HCT116 (cell line): ENCODE results near the gene UBR2. TPM values are rescaled to one million over a fixed set of nuclear protein-coding genes. Genes with fewer than 3 reads are reported as not detected.

Source experiments
- ATAC-seq: fragments of 200-7000 bp; cut with Tn5 transposase; 2 replicates; pipeline ENCODE4 v1.9.1; 2020; ENCODE audit warnings: mild to moderate bottlenecking, moderate library complexity
- BruUV-seq: library from RNA; stranded (reverse); fragments of 400-500 nt; replicated peaks from 2 replicates; lab custom pipeline; 2021; lab: Mats Ljungman, UMichigan
- CTCF ChIA-PET: fragments of 300-600 bp; sonication (Branson Sonifier 250); formaldehyde crosslinking; loops from one replicate; lab custom pipeline; 2021; ENCODE audit warnings: antibody characterized with exemption; lab: Charles Lee
- POLR2A ChIA-PET: fragments of 300-600, 350-600 bp; sonication (Branson Sonifier 250); formaldehyde crosslinking; loops from one replicate; lab custom pipeline; 2021; ENCODE audit warnings: antibody characterized with exemption; lab: Charles Lee
- RAD21 ChIA-PET, 2 experiments: fragments of 300-600 bp; sonication (Branson Sonifier 250); formaldehyde crosslinking; loops; one replicate each; lab custom pipeline; 2023; ENCODE audit warnings: low total read pairs in 2 of 2; ENCODE audit not compliant: uncharacterized antibody in 2 of 2, unreplicated experiment in 2 of 2, low non-redundant PET in 1 of 2; lab: Charles Lee
- DNase-seq: peaks from one replicate; pipeline ENCODE4 v3.0.0-alpha.2; 2010; ENCODE audit warnings: low read depth, low spot score
- H2AFZ ChIP-seq: fragments of 200-600 bp; shearing (Covaris generic), sonication (generic); 2 replicates; pipeline ENCODE4 v1.6.1; 2017; ENCODE audit warnings: low read depth, mixed run types, mixed read lengths, antibody characterized with exemption, low read length; ENCODE audit not compliant: poor library complexity, severe bottlenecking
- H3K27ac ChIP-seq: 2 replicates; pipeline ENCODE4 v1.5.1; 2012; ENCODE audit warnings: low read depth, low read length
- H3K27me3 ChIP-seq: fragments of 200-600 bp; sonication (generic); 2 replicates; pipeline ENCODE4 v1.6.1; 2016; ENCODE audit warnings: mixed run types, low read length, mixed read lengths; ENCODE audit not compliant: insufficient read depth
- H3K36me3 ChIP-seq, 2 experiments: fragments of 200-500 bp in 1 of 2; fragments of 200-600 bp in 1 of 2; sonication (Bioruptor generic) in 1 of 2; sonication (generic) in 1 of 2; 2 replicates each; pipeline versions ENCODE4 v1.5.1 to v1.6.1; 2014 to 2016; ENCODE audit warnings: low read length in 2 of 2, inconsistent platforms in 1 of 2, mixed read lengths in 1 of 2, mixed run types in 1 of 2; ENCODE audit not compliant: insufficient read depth in 2 of 2, control insufficient read depth in 1 of 2
- H3K4me1 ChIP-seq, 2 experiments: fragments of 200-600 bp in 1 of 2; sonication (generic) in 1 of 2; 2 replicates each; pipeline versions ENCODE4 v1.5.1 to v1.6.1; 2012 to 2017; ENCODE audit warnings: low read length in 2 of 2, inconsistent platforms in 1 of 2, mild to moderate bottlenecking in 1 of 2, mixed read lengths in 1 of 2, mixed run types in 1 of 2, moderate library complexity in 1 of 2; ENCODE audit not compliant: insufficient read depth in 2 of 2, control insufficient read depth in 1 of 2
- H3K4me2 ChIP-seq: fragments of 200-600 bp; sonication (generic); 2 replicates; pipeline ENCODE4 v1.6.1; 2017; ENCODE audit warnings: mixed run types, low read length, mixed read lengths
- H3K4me3 ChIP-seq, 2 experiments: fragments of 200-600 bp in 1 of 2; sonication (generic) in 1 of 2; replicated peaks in 1 of 2; 2 replicates each; pipeline ENCODE4 v1.5.1; 2011 to 2016; ENCODE audit warnings: low read length in 2 of 2, control low read depth in 1 of 2, low read depth in 1 of 2, mild to moderate bottlenecking in 1 of 2, mixed read lengths in 1 of 2, mixed run types in 1 of 2
- H3K79me2 ChIP-seq: fragments of 200-600 bp; sonication (generic); 2 replicates; pipeline ENCODE4 v1.6.1; 2017; ENCODE audit warnings: mild to moderate bottlenecking, mixed run types, low read length, moderate library complexity, mixed read lengths; ENCODE audit not compliant: insufficient read depth
- H3K9ac ChIP-seq: fragments of 200-600 bp; sonication (generic); 2 replicates; pipeline ENCODE4 v1.6.1; 2016; ENCODE audit warnings: low read length, mixed read lengths
- H3K9me2 ChIP-seq: fragments of 200-600 bp; sonication (generic), shearing (Covaris generic); 2 replicates; pipeline ENCODE4 v1.6.1; 2017; ENCODE audit warnings: mixed run types, mild to moderate bottlenecking, moderate library complexity; ENCODE audit not compliant: insufficient read depth
- H3K9me3 ChIP-seq, 2 experiments: fragments of 200-500 bp in 1 of 2; fragments of 200-600 bp in 1 of 2; sonication (Bioruptor generic) in 1 of 2; sonication (generic) in 1 of 2; 2 replicates each; pipeline ENCODE4 v1.6.1; 2014 to 2017; ENCODE audit warnings: low read length in 2 of 2, mixed read lengths in 2 of 2, inconsistent platforms in 1 of 2, low read depth in 1 of 2, mild to moderate bottlenecking in 1 of 2, mixed run types in 1 of 2, moderate library complexity in 1 of 2; ENCODE audit not compliant: control insufficient read depth in 1 of 2, insufficient read depth in 1 of 2
- H4K20me1 ChIP-seq: fragments of 200-600 bp; sonication (generic), shearing (Covaris generic); 2 replicates; pipeline ENCODE4 v1.6.1; 2017; ENCODE audit warnings: mixed run types, mild to moderate bottlenecking, moderate library complexity; ENCODE audit not compliant: insufficient read depth
- ATF3 ChIP-seq: IDR thresholded peaks from 2 replicates; pipeline ENCODE4 v1.6.1; 2012
- CBX3 ChIP-seq: IDR thresholded peaks from 2 replicates; pipeline ENCODE4 v1.6.1; 2012; ENCODE audit warnings: low read depth
- CEBPB ChIP-seq: IDR thresholded peaks from 2 replicates; pipeline ENCODE4 v1.6.1; 2012; ENCODE audit warnings: low read depth
- CTCF ChIP-seq, 3 experiments: fragments of 200-600 bp in 1 of 3; sonication (generic) in 1 of 3; IDR thresholded peaks in 2 of 3; conservative IDR thresholded peaks in 1 of 3; 2 replicates each; pipeline ENCODE4 v1.5.1; 2012 to 2017; ENCODE audit warnings: low read depth in 2 of 3, low read length in 2 of 3, antibody characterized with exemption in 1 of 3, borderline replicate concordance in 1 of 3, control low read depth in 1 of 3, mild to moderate bottlenecking in 1 of 3, mixed read lengths in 1 of 3, mixed run types in 1 of 3, moderate library complexity in 1 of 3; ENCODE audit not compliant: insufficient read depth in 1 of 3
- EGR1 ChIP-seq: IDR thresholded peaks from 2 replicates; pipeline ENCODE4 v1.6.1; 2012; ENCODE audit warnings: low read depth
- ELF1 ChIP-seq: IDR thresholded peaks from 2 replicates; pipeline ENCODE4 v1.6.1; 2012; ENCODE audit warnings: low read depth, borderline replicate concordance
- EZH2 ChIP-seq: fragments of 200-600 bp; sonication (generic); IDR thresholded peaks from 2 replicates; pipeline ENCODE4 v1.6.1; 2017; ENCODE audit warnings: antibody characterized with exemption, mixed run types
- EZH2phosphoT487 ChIP-seq: fragments of 200-600 bp; IDR thresholded peaks from 2 replicates; pipeline ENCODE4 v1.6.1; 2018; ENCODE audit warnings: antibody characterized with exemption, borderline replicate concordance
- FOSL1 ChIP-seq: IDR thresholded peaks from 2 replicates; pipeline ENCODE4 v1.6.1; 2012; ENCODE audit warnings: low read depth
- JUND ChIP-seq: IDR thresholded peaks from 2 replicates; pipeline ENCODE4 v1.6.1; 2012
- POLR2A ChIP-seq: IDR thresholded peaks from 2 replicates; pipeline ENCODE4 v1.7.0; 2011; ENCODE audit warnings: borderline replicate concordance; ENCODE audit not compliant: insufficient read depth, insufficient read length; ENCODE audit errors: extremely low read depth
- POLR2AphosphoS5 ChIP-seq: IDR thresholded peaks from 2 replicates; pipeline ENCODE4 v1.6.1; 2011; ENCODE audit warnings: mild to moderate bottlenecking, low read depth, low read length, moderate library complexity
- RAD21 ChIP-seq: IDR thresholded peaks from 2 replicates; pipeline ENCODE4 v1.6.1; 2012; ENCODE audit warnings: low read depth, mild to moderate bottlenecking
- REST ChIP-seq: IDR thresholded peaks from 2 replicates; pipeline ENCODE4 v1.6.1; 2012; ENCODE audit warnings: low read depth
- SIN3A ChIP-seq: IDR thresholded peaks from 2 replicates; pipeline ENCODE4 v1.6.1; 2012; ENCODE audit warnings: low read depth
- SP1 ChIP-seq: IDR thresholded peaks from 2 replicates; pipeline ENCODE4 v1.6.1; 2012; ENCODE audit warnings: low read depth
- SRF ChIP-seq: IDR thresholded peaks from 2 replicates; pipeline ENCODE4 v1.6.1; 2012; ENCODE audit warnings: low read depth
- TCF7L2 ChIP-seq: IDR thresholded peaks from 2 replicates; pipeline ENCODE4 v1.7.0; 2011; ENCODE audit warnings: borderline replicate concordance, inconsistent platforms; ENCODE audit not compliant: insufficient read depth, insufficient read length; ENCODE audit errors: extremely low read depth
- ZBTB33 ChIP-seq: IDR thresholded peaks from 2 replicates; pipeline ENCODE4 v1.6.1; 2011; ENCODE audit warnings: mild to moderate bottlenecking, low read length, moderate library complexity; ENCODE audit not compliant: insufficient replicate concordance; ENCODE audit errors: extremely low read depth
- ZFX ChIP-seq: fragments of 450-650 bp; IDR thresholded peaks from 2 replicates; pipeline ENCODE4 v1.6.1; 2017
- intact Hi-C: fragments of 100-400 bp; cut with micrococcal nuclease; formaldehyde crosslinking; loops from 2 replicates; pipeline ENCODE4 v1.10.0; 2022
- total RNA-seq: library from RNA; stranded (reverse); gene quantifications from one replicate; pipeline ENCODE4 v1.2.1, GENCODE V29; 2021; ENCODE audit not compliant: unreplicated experiment

The UBR2 gene
- total RNA-seq, 1 experiment from 2014 or later, result 20.5 TPM

GRCh38 chr6:42619963-42620362 lies 56.1 kb downstream of the UBR2 start:
- BruUV-seq, result no TSS peak
- DNase-seq (no peak), ATAC-seq (no peak)
- Histone ChIP-seq H3K27ac (no peak overlapping the region), H3K4me1 (no peaks in the 10 kb centered on the region), H3K4me2 (no peak overlapping the region), H3K79me2 (no peaks in the 10 kb centered on the region), H3K9me2 (no peaks in the 10 kb centered on the region), H3K36me3 (peaks cover 0 to 9% of the 10 kb centered on the region in 2 experiments; a peak in 1 of 4 replicates), H3K9ac (no peak overlapping the region), H3K27me3 (no peaks in the 10 kb centered on the region), H2AFZ (no peak overlapping the region), H3K9me3 (no peaks in the 10 kb centered on the region), H3K4me3 (no peak overlapping the region), H4K20me1 (no peaks in the 10 kb centered on the region)
- intact Hi-C loops, result no loop called here
- no peak for TF ChIP-seq JUND
- no peak for TF ChIP-seq ZFX
- no peak for TF ChIP-seq EZH2phosphoT487
- TF ChIP-seq SRF, result no peak
- no peak for TF ChIP-seq CBX3
- no peak for TF ChIP-seq CEBPB
- no peak for TF ChIP-seq EGR1
- TF ChIP-seq TCF7L2, result no peak
- no peak for TF ChIP-seq SIN3A
- no peak for TF ChIP-seq CTCF (IDR thresholded peaks at IDR 0.05 in 2 of 3, conservative IDR thresholded peaks at IDR 0.05 in 1 of 3; ENCODE audit: borderline replicate concordance in 1 of 3, insufficient read depth in 1 of 3, low read depth in 2 of 3, low read length in 2 of 3)
- no peak for TF ChIP-seq RAD21
- no peak for TF ChIP-seq ELF1
- TF ChIP-seq FOSL1, result no peak
- no peak for TF ChIP-seq SP1
- TF ChIP-seq ZBTB33, result no peak
- no peak for TF ChIP-seq ATF3
- TF ChIP-seq EZH2, result no peak
- no peak for TF ChIP-seq REST
- TF ChIP-seq POLR2AphosphoS5, result no peak
- no peak for TF ChIP-seq POLR2A
- POLR2A ChIA-PET, result no interaction called here
- CTCF ChIA-PET, result interaction anchor here (0.7 kb wide), 1 partner anchor 20 kb away, joined by 3 read pairs; no protein-coding TSS in a partner anchor
- RAD21 ChIA-PET, result no interaction called here
